Nucleus accumbens (tissue), 56 donors: ENCODE data around the gene CRIP2.

ENCODE experiments used
- DNase-seq, 56 donors: peaks; one replicate each; lab custom pipeline; 2025; lab: John Stamatoyannopoulos, UW

Gene CRIP2, protein sequence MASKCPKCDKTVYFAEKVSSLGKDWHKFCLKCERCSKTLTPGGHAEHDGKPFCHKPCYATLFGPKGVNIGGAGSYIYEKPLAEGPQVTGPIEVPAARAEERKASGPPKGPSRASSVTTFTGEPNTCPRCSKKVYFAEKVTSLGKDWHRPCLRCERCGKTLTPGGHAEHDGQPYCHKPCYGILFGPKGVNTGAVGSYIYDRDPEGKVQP

DNA sequence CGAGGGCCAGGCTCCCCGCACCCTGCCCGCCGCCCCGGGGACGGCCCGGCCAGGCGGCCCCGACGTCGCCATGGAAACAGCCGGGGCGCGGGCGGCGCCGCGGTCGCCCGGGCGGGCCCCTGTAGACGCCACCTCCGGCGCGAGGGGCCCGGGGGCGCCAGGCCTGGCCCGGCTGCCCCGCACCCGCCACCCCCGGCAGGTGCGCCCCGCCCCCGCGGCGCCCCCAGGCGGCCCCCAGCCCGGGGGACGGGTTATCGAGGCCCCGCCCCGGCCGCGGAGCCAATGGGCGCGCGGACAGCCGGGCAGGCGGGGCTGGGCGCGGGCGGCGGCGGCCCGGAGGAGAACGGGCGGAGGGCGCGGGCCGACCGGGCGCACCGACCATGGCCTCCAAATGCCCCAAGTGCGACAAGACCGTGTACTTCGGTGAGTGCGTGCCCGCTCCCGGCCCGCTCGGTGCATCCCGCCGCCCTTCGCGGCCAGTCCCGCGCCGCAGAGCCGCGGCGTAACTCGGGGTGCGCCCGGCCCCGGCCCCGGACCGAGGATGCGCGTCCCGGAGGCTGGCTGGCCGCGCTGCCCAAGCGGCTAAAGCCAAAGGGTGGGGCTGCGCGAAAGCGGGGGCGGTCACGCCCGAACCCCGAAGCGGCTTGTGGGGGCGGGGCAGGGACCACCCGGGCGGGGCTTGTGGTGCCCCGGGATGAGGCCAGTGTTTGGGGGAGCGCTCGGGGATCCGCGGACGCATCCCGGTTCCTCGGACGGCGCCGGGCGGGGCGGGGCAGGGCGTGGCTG, at the start of gene CRIP2:
Gene CRIP2 (plus strand): TSS at position 339 of the 786 bp plus-strand sequence. CDS start 42 bp downstream, at position 381.
- DNase-seq = peak in 7 of 56 donors; percentile 27 to 67 (median 32)

GRCh38 chr14:105424861-105425260, 49.8 kb upstream of the CRIP2 start:
- no peak for DNase-seq

DNA sequence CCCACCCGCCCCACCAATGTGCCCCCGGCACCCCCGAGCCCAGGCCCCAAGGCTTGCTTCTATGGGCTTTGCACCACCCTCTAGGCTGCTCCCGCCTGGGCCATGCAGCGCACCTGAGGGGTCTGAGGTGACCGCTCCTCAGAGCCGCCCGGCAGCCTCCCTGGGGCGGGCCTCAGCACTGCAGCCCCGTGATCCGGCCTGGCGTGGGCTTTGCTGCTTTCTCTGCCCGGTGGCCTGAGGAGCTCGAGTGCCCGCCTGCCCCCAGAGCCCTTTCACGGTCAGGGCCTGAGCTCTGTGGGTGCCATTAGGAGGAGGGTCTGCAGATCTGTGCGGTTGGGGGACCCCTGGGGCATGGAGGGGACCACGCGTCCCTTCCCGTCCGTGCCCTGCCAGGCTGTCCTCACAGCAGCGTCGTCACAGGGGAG, 48.8 kb upstream of the CRIP2 start:
- no peak for DNase-seq

- no peak for DNase-seq
Measured at GRCh38 chr14:105426416-105427130, 48.0 kb upstream of the CRIP2 start.

DNA sequence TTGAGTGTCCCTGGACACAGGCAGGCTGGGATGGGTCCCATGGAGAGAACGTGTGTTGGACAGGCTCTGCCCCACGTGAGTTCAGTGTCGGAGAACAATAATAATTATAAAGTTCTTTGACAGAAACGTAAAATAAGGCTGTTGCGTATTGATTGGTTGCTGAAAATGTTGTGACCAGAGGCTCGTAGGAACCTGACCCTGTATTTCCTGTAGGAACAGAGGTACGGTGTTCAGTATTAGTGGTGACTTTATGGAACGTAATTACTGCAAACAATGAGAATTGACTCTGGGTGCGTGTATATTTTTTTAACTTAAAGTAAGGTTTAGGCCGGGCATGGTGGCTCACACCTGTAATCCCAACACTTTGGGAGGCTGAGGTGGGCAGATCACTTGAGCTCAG, 47.2 kb upstream of the CRIP2 start:
- no peak for DNase-seq

- no peak for DNase-seq
Measured at GRCh38 chr14:105427936-105428485, 46.6 kb upstream of the CRIP2 start.

DNA sequence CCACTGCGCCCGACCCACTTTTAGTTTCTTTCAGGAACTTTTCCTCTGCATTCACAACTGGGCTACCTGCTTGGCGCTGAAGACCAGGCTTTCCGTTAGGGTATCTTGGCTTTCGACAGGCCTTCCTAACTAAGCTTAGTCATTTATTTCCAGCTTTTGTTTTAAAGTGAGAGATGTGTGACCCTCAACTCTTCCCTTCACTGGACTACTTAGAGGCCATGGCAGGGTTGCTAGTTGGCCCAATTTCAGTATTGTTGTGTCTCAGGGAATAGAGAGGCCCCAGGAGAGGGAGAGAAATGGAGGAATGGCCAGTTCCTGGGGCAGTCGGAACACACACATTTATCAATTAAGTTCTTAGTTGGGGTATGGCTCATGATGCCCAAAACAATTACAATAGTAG, 44.6 kb upstream of the CRIP2 start:
- DNase-seq = no peak

GRCh38 chr14:105430565-105430964, 44.1 kb upstream of the CRIP2 start:
- no peak for DNase-seq

GRCh38 chr14:105431256-105431655, 43.4 kb upstream of the CRIP2 start:
- no peak for DNase-seq

DNA sequence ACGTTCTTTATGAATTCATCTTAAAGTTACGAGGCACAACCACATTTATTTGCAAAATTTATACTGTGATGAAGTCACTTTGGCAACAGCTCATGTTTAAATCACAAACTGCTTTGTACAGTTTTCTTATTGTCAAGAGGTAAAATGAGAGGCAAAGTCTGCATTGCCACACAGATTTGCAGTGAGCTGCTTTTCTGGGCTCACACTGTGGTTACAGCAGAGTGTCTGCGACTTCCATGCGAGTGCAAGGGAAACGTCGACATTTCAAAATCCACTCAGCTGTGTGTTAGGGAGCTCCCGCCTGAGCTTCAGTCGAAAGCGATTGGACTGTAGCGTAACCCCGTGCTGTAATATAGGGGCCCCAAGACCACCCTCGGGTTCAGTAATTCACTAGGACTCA, 42.0 kb upstream of the CRIP2 start:
- no peak for DNase-seq

GRCh38 chr14:105433161-105433605, 41.4 kb upstream of the CRIP2 start:
- DNase-seq = no peak

GRCh38 chr14:105436402-105436801, 38.2 kb upstream of the CRIP2 start:
- DNase-seq = no peak

- no peak for DNase-seq
Measured at GRCh38 chr14:105436891-105437722, 37.5 kb upstream of the CRIP2 start.

DNA sequence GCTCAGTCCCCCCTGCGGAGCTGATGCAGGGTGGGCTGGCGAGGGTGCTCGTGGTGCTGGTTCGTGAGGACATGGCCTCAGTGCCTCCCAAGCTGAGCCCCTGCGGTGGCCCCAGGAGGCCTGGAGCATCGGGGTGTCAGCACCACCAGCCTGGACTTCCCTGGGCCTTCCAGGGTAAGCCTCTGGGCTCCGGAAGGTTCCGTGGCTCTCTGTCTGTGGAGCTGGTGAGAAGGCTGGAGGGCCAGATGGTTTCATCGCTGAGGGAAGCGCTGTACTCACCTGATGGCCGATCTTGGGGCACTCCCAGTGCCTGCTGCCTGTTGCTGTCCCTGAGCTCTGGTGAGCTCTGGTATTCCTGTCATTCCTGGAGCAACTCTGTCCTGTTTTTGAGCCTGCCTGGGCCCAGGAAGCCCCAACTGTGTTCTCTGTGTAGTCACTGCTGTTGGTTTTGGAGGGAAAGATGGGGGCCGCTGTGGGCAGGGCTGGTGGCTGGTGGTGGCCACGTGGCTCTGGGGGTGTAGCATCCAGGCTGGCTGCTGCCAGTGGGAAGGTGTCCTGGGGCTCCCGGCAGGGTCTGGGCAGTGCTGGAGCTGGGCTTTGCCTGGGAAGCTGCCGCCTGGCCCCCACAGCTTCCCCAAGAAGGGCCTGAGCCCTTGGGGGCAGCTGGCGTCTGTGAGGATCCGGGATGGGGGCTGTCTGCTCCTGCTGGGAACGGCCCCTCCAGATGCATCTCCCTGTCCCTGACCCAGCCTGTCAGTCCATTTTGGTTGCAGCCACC, 36.7 kb upstream of the CRIP2 start:
- DNase-seq = no peak

GRCh38 chr14:105439179-105439578, 35.4 kb upstream of the CRIP2 start:
- no peak for DNase-seq

- DNase-seq = no peak
Measured at GRCh38 chr14:105439710-105440553, 34.7 kb upstream of the CRIP2 start.

DNA sequence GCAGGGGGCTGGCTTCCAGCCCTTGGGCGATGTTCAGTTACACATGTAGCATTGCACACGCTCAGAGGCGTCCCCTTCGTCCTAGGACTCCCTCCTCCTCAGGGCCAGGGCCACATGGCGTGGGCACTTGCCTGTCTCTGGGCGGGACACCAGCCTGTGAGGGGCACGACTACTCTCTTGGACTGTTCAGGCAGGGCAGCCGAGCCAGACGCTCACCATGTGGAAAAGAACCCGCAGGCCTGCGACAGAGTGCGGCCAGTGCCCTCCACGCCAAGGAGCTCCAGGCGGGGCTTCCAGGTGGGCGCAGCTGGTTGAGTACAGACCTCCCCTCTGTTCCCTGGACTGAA, 34.1 kb upstream of the CRIP2 start:
- DNase-seq = no peak

DNA sequence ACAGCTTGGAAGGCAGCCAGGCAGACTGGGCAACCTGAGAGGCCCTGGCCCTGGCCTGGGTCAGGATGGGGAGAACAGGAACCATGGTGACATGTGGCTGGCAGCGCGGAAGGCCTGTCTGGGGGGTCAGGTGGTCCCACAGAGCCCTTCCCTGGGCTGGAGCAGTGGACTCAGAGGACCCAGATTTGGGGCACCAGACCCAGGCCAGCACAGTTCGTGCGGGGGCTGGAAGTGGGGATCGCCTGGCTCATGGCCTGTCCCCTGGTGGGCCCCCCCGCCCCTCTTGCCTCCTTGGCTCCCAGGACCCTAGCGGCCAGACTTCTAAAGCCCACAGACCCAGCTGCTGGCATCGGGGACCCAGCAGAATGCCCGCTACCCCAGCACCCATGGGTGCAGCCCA, 33.6 kb upstream of the CRIP2 start:
- DNase-seq = no peak

DNA sequence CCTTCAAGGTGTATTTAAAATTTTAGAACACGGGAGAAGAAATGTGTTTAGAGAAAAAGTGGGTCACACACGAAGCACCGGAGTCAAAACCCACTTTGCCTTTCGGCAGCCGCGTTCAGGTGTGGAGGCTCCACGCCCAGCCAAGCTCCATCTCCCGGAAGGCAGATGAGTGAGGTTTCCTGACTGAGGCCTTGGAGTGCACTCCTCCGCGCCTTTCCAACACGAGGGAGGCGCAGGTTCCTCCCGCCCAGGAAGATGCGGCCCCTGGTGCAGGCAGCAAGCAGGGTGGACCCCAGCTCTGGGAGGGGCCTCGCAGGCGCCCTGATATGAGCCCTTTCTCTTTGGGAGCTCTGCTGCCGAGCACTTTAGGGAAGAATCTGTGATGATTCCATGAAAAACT, 32.5 kb upstream of the CRIP2 start:
- peak in 2 of 56 donors; percentile 17 to 26 for DNase-seq
